ENCODE results near the gene ELOVL6.

ELOVL6 gene

GRCh38 chr4:110071466-110071865 lies 126.9 kb downstream of the ELOVL6 start:
- no peak overlapping the region for H3K4me3 ChIP-seq (ENCODE audit: low read depth, low read length)
- no peak for DNase-seq (ENCODE audit: low read depth)
- no peak for TF ChIP-seq CTCF (conservative IDR thresholded peaks at IDR 0.05; ENCODE audit: low read depth, low read length)

- no peak overlapping the region for H3K4me3 ChIP-seq (ENCODE audit: low read depth, low read length)
- TF ChIP-seq CTCF (conservative IDR thresholded peaks at IDR 0.05; ENCODE audit: low read depth, low read length), result no peak
- no peak for DNase-seq (ENCODE audit: low read depth)
These were observed 130.2 kb downstream of the ELOVL6 start for GRCh38 chr4:110068248-110068647.

- no peak for TF ChIP-seq CTCF (conservative IDR thresholded peaks at IDR 0.05; ENCODE audit: low read depth, low read length)
- H3K4me3 ChIP-seq (ENCODE audit: low read depth, low read length), result no peak overlapping the region
- no peak for DNase-seq (ENCODE audit: low read depth)
These were observed 133.5 kb downstream of the ELOVL6 start for GRCh38 chr4:110064934-110065333.

GRCh38 chr4:110064295-110064694 lies 134.1 kb downstream of the ELOVL6 start:
- TF ChIP-seq CTCF (conservative IDR thresholded peaks at IDR 0.05; ENCODE audit: low read depth, low read length), result no peak
- peak; percentile 8 for DNase-seq (ENCODE audit: low read depth)

GRCh38 chr4:110062166-110062565 lies 136.2 kb downstream of the ELOVL6 start:
- no peak for DNase-seq (ENCODE audit: low read depth)
- no peak overlapping the region for H3K4me3 ChIP-seq (ENCODE audit: low read depth, low read length)
- TF ChIP-seq CTCF (conservative IDR thresholded peaks at IDR 0.05; ENCODE audit: low read depth, low read length), result no peak

More at GRCh38 chr4:110064295-110064694, 134.1 kb downstream of the ELOVL6 start:
- no peak overlapping the region for H3K4me3 ChIP-seq (ENCODE audit: low read depth, low read length)

GRCh38 chr4:110061076-110061475 lies 137.3 kb downstream of the ELOVL6 start:
- no peak for DNase-seq (ENCODE audit: low read depth)
- H3K4me3 ChIP-seq (ENCODE audit: low read depth, low read length), result no peak overlapping the region
- no peak for TF ChIP-seq CTCF (conservative IDR thresholded peaks at IDR 0.05; ENCODE audit: low read depth, low read length)

GRCh38 chr4:110059556-110060191 lies 138.7 kb downstream of the ELOVL6 start:
- no peak overlapping the region for H3K4me3 ChIP-seq (ENCODE audit: low read depth, low read length)
- TF ChIP-seq CTCF (conservative IDR thresholded peaks at IDR 0.05; ENCODE audit: low read depth, low read length), result no peak
- peak; percentile 26 for DNase-seq (ENCODE audit: low read depth)

All from choroid plexus epithelial cell (primary cell).